Measurements from ENCODE around the gene KIAA1217. TPM values are rescaled to one million over a fixed set of nuclear protein-coding genes. Genes with fewer than 3 reads are reported as not detected.

Gene KIAA1217
- total and polyA plus RNA-seq, 2 of the 8 experiments (the other 6 are each of a cell fraction or from before 2014, with no cell fraction given): 4.5 to 15.6 TPM

- TF ChIP-seq MAFK (IDR thresholded peaks at IDR 0.05; ENCODE audit: low read depth, low read length) (no peak), YY1 (IDR thresholded peaks at IDR 0.05; ENCODE audit: low read depth, low read length) (no peak), CBX8 (IDR thresholded peaks at IDR 0.05; ENCODE audit: borderline replicate concordance, low read depth, low read length) (no peak)
Observed at GRCh38 chr10:24468281-24468751, 259.4 kb downstream of the KIAA1217 start (continued).

All from H1 (cell line).